Aorta (tissue), 5 donors: ENCODE measurements around the gene PGC. TPM values are rescaled to one million over a fixed set of nuclear protein-coding genes. Genes with fewer than 3 reads are reported as not detected.

Experiments
- ATAC-seq: fragments of 200-7000 bp; cut with Tn5 transposase; one replicate; pipeline ENCODE4 v1.9.1; 2022; ENCODE audit warnings: moderate library complexity; ENCODE audit not compliant: low FRiP score
- DNase-seq, 2 donors: peaks; one replicate each; pipeline ENCODE4 v3.0.0-alpha.2; 2020
- H3K27ac ChIP-seq, 2 donors: one replicate each; pipeline ENCODE4 v1.5.1; 2013; ENCODE audit warnings: low read length in 2 of 2, mild to moderate bottlenecking in 2 of 2, moderate library complexity in 2 of 2, control low read depth in 1 of 2, inconsistent platforms in 1 of 2, low read depth in 1 of 2
- H3K27me3 ChIP-seq, 2 donors: one replicate each; pipeline ENCODE4 v1.6.1; 2013; ENCODE audit warnings: control low read depth in 1 of 2, low read length in 1 of 2, mild to moderate bottlenecking in 1 of 2, moderate library complexity in 1 of 2; ENCODE audit not compliant: insufficient read depth in 2 of 2, control insufficient read depth in 1 of 2
- H3K36me3 ChIP-seq, 2 donors: one replicate each; pipeline ENCODE4 v1.6.1; 2013; ENCODE audit warnings: control low read depth in 1 of 2, low read length in 1 of 2, mild to moderate bottlenecking in 1 of 2; ENCODE audit not compliant: insufficient read depth in 2 of 2, control insufficient read depth in 1 of 2
- H3K4me1 ChIP-seq, 2 donors: one replicate each; pipeline ENCODE4 v1.6.1; 2013; ENCODE audit warnings: low read length in 2 of 2, control low read depth in 1 of 2, mild to moderate bottlenecking in 1 of 2, moderate library complexity in 1 of 2; ENCODE audit not compliant: insufficient read depth in 2 of 2, control insufficient read depth in 1 of 2
- H3K4me3 ChIP-seq, 2 donors: one replicate each; pipeline ENCODE4 v1.5.1; 2013; ENCODE audit warnings: low read length in 2 of 2, control low read depth in 1 of 2, mild to moderate bottlenecking in 1 of 2
- H3K9me3 ChIP-seq: one replicate; pipeline ENCODE4 v1.6.1; 2013; ENCODE audit warnings: mild to moderate bottlenecking, low read length; ENCODE audit not compliant: control insufficient read depth
- WGBS, 2 donors: extraction: QIAGEN DNeasy Blood & Tissue Kit; methylation state at CpG; one replicate each; pipeline ENCODE4 v1.1.7; 2013; 5-methylcytosine and 5-hydroxymethylcytosine counted together
- intact Hi-C, 2 donors: fragments of 100-400 bp; cut with DNase I; formaldehyde crosslinking; loops; one replicate each; pipeline versions ENCODE4 v1.14.2 to v1.15.0; 2022
- polyA plus RNA-seq, 2 donors: library from polyadenylated mRNA; stranded (reverse); fragments of 200-250 nt; gene quantifications; one replicate each; pipeline ENCODE4 v1.2.3, GENCODE V29; 2013
- total RNA-seq, 2 donors: library from RNA; stranded (reverse); fragmentation: NEBNext Ultra II Directional; extraction: Animal tissue kit (Norgen Biotek cat#: 25700); gene quantifications; one replicate each; pipeline ENCODE4 v1.2.1, GENCODE V29; 2021
- donor health status: healthy with polysubstance abuse.
- donor health status: Bipolar disorder and iron deficiency.
- donor health status: DM: no; HTN: no; CAD: no.
- donor health status: DM: no; HTN: no; CAD: no.
- donor health status: DM: yes; HTN: yes; CAD: no.

PGC gene
- total and polyA plus RNA-seq, 4 donors = 0.33 to 2.5 (median 0.86) TPM

DNA sequence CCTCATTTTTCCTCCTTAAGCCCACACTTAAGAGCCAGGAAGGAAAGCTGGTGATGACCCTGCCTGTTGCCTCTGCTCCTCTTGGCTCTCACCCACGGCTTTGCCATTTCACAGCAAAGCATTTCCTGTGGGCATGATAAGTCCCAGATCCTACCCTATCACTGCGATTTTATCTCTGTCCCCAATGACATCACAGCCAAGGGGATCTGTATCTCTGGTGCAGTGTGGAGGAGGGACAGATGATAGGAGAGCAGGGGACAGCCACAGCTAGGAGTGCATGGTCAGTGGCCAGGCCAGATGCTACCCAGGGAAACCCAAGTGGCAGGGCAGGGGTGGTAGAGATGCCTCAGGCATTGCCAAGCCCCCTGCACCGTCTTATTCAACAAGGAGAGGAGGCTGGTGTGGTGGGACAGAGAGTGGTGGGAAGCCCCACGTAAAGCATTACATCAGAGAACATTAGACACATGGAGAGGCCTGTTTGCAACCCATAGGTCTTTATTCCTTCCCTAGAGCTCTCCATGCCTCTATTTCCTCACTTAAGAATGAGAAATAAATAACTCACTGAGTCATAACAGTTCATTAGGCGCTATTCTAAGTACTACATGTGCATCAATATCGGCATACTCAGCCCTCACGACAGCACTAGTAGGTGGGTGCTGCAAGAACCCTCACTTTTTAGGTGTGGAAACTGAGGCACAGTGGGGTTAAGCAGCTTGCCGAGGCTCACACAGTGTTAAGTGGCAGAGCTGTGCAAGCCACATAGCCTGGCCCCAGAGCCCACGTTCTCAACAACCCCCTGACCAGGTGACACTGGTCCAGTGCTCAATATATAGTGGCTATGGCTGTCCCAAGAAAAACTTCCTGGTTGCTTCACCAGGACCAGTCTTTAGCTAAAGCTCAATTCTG, 16.4 kb downstream of the PGC start:
- intact Hi-C loops = no loop called here
- ATAC-seq = no peak
- H3K9me3 ChIP-seq = no peaks in the 10 kb centered on the region
- H3K4me3 ChIP-seq = no peak overlapping the region
- H3K36me3 ChIP-seq = no peaks in the 10 kb centered on the region
- WGBS, 2 donors = 68 to 70% methylated on average over 9 of the region's 9 CpGs
- no peaks in the 10 kb centered on the region for H3K4me1 ChIP-seq
- H3K27ac ChIP-seq = no peak overlapping the region
- no peaks in the 10 kb centered on the region for H3K27me3 ChIP-seq
- DNase-seq = peak; percentile 41 to 52

DNA sequence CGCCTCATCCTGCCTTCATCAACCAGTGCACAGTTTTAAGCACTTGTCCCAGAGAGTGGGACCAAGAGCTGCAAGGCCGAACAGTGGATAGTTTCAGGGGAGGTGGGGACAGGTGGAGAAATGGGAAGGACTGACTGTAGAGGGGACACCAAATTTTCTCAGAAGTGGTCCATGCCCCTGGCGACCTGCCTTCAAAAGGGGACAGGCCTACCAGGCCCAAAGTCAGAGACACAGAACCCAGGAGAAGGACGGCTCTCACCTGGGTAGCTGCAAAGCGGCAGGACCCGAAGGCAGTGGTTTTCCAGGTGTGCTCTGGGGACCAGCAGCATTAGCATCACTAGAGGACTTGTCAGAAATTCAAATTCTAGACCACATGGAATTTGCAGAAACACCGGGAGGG, 17.6 kb downstream of the PGC start:
- intact Hi-C loops = no loop called here
- DNase-seq (peak; percentile 24 to 27), ATAC-seq (no peak)
- Histone ChIP-seq H3K4me1 (no peaks in the 10 kb centered on the region), H3K36me3 (no peaks in the 10 kb centered on the region), H3K27me3 (no peaks in the 10 kb centered on the region), H3K4me3 (no peak overlapping the region), H3K9me3 (no peaks in the 10 kb centered on the region), H3K27ac (no peak overlapping the region)
- WGBS, 2 donors = 93 to 94% methylated on average over 7 of the region's 7 CpGs

DNA sequence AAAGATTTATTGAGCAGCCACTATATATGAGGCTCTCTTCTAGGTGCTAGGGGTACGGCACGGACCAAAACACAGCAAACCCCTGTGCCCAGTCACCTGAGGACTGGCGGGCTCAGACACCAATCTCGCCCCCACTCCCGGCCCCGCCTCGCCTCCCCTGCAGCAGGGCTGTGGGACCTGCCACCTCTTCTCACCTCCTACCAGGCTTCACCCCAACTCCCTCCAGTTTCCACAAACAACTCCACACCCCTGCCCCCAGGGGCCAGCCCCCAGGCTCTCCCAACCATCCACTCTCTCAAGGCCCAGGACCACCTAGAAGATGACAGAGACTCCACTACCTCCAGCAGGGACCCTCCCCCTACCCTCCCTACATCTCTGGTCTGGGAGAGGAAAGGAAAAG, 18.2 kb downstream of the PGC start:
- H3K27ac ChIP-seq = no peak overlapping the region
- H3K4me3 ChIP-seq = no peak overlapping the region
- ATAC-seq = no peak
- no peaks in the 10 kb centered on the region for H3K36me3 ChIP-seq
- intact Hi-C loops = no loop called here
- no peaks in the 10 kb centered on the region for H3K9me3 ChIP-seq
- no peaks in the 10 kb centered on the region for H3K27me3 ChIP-seq
- no peaks in the 10 kb centered on the region for H3K4me1 ChIP-seq
- 93 to 95% methylated on average over 7 of the region's 7 CpGs for WGBS, 2 donors
- peak; percentile 8 to 63 for DNase-seq

DNA sequence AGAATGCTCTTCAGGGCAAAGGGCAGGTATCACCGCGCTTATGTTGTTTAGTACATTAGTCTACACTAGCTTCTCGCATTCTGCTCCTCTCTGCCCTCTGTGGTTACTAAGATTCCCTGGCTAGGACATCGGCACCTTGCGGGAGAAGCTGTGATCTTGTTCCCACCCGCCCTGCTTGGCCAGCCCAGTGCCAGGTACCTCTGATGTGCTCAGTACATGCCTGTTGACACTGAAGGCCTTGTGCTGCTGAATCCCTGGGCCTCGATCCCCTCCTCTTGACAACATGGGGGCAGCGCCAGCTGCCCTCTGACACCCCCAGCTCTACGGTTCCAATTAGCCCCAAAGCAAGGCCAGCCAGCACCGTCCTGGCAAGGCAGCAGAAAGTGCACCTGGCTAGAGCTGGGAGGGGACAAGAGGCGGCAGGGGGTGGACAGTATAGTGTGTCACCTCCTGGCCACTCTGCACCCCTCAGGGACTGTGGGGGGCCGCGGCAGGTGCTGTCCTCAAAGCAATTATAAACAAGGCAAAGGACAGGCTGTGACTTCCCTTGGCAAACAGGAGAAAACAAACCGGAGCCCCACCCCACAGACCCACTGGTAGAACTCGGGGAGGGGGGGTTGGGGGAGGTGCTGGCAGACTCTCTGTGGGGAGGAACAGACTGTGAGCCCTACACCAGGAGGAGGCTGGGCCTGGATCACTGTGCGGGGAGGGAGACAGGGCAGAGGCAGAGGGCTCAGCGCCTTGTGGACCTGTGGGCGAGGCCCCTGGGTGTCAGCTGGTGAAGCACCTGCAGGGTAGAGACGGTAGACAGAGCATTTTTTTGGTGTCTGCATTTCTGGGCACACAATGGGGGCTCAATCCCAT, 18.9 kb downstream of the PGC start:
- intact Hi-C loops = no loop called here
- ATAC-seq = no peak

DNA sequence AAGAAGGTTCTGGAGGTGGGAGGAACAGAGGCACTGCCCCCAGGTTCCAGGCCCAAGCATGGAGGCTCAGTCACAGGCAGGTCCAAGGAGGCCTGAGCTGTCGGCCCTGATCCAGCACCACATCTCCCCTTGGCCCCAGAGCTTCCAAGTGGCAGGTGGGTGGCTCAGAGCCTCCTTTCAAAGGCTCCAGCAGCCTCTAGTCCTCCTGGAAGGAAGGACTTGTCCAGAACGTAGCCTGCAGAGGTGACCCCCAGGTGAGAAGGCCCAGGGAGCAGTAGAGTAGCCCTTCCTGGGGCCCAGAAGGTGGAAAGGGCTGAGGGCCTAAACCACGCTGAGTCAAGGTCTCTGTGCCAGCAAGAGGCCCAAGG, 19.5 kb downstream of the PGC start:
- no peak overlapping the region for H3K27ac ChIP-seq
- intact Hi-C loops = no loop called here
- no peaks in the 10 kb centered on the region for H3K27me3 ChIP-seq
- no peaks in the 10 kb centered on the region for H3K9me3 ChIP-seq
- no peaks in the 10 kb centered on the region for H3K4me1 ChIP-seq
- WGBS, 2 donors = 87 to 89% methylated on average over 3 of the region's 3 CpGs
- ATAC-seq = no peak
- no peak overlapping the region for H3K4me3 ChIP-seq
- H3K36me3 ChIP-seq = no peaks in the 10 kb centered on the region
- DNase-seq = no peak

More for the DNA sequence above, 18.9 kb downstream of the PGC start:
- no peaks in the 10 kb centered on the region for H3K9me3 ChIP-seq
- no peaks in the 10 kb centered on the region for H3K4me1 ChIP-seq
- peak in 1 of 2 donors; percentile 31 for DNase-seq
- no peaks in the 10 kb centered on the region for H3K36me3 ChIP-seq
- H3K27ac ChIP-seq = no peak overlapping the region
- no peak overlapping the region for H3K4me3 ChIP-seq
- WGBS, 2 donors = 85 to 88% methylated on average over 19 of the region's 19 CpGs
- H3K27me3 ChIP-seq = no peaks in the 10 kb centered on the region

DNA sequence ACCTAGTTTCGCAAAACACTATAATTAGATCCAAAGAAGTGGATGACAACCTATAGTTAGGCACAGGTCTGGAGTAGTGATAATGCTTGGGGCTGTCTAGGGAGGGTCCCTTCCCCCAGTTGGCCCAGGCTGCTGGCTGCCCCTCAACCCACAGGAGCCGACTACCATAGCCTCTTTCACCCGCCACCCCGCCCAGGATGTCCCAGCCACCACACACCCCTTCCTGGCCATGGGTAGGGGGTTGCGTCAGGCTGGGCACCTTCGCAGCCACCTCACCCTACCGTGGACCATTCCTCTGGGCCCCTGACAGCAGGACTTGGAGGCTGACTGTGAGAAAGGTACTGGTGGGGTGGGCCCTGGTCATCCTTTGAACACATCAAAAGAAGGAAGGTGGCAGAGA, 20.3 kb downstream of the PGC start:
- Histone ChIP-seq H3K27me3 (no peaks in the 10 kb centered on the region), H3K36me3 (no peaks in the 10 kb centered on the region), H3K4me3 (no peak overlapping the region), H3K27ac (no peak overlapping the region), H3K4me1 (no peaks in the 10 kb centered on the region), H3K9me3 (no peaks in the 10 kb centered on the region)
- DNase-seq = peak in 1 of 2 donors; percentile 24
- intact Hi-C loops = no loop called here
- ATAC-seq = no peak
- 88 to 89% methylated on average over 7 of the region's 7 CpGs for WGBS, 2 donors

DNA sequence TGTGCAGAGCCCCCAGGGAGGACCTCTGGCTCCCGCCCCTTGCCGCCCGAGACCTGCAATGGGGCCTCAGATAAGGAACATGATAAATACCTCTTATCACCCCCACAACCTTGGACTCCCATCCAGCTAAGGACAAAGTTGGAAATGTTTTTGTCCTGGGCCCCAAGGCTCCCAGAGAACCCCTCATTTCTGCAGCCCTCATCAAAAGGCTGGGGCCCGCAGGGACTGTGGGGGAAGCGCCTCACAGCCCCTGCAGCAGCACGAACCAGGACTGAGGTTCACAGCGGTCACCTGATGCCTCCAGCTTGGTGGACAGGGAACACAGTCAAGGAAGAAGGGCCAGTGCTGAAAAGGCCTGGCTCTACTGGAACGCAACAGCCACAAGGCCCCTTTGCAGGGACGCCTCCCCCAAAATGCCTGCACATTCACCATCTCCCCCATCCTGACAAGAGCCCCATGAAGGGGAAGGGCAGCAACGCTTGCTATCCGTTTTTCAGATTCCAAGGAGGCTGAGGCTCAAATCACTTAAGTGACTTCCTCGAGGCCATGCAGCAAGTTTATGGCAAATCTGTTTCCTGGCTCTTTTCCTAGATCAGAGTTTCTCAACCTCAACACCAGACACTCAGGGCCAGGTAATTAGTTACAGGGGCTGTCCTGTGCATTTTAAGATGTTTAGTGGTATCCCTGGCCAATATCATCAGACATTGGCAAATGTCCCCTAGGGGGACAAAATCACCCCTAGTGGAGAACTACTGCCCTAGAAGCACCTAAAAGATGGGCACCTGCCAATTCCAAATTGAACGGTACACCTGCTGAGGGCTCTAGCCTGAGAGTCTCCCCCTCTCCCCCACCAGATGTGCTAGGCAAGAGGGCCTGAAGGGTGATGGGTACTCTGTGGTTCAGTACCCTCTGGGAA, 22.4 kb downstream of the PGC start:
- Histone ChIP-seq H3K27me3 (no peaks in the 10 kb centered on the region), H3K27ac (no peak overlapping the region), H3K9me3 (no peaks in the 10 kb centered on the region), H3K4me3 (no peak overlapping the region), H3K36me3 (no peaks in the 10 kb centered on the region), H3K4me1 (no peaks in the 10 kb centered on the region)
- no peak for ATAC-seq
- no peak for DNase-seq
- intact Hi-C loops = no loop called here
- 84 to 86% methylated on average over 13 of the region's 13 CpGs for WGBS, 2 donors

DNA sequence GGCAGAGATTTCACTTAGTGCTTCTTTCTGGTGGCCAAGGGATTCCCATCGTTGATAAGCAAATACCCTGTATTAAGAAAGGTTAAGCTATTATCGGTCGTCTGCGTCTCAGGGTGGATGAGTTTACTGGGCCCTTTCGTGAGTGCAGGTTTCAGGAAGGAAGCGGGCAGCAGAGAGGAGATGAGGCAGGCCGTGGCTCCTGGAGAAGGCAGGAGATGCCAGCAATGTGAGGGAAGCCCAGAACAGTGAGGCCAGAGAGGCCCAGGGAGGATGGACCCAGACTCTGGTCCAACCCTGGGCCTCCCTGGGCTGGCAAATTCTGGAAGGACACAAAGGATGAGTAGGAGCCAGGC, 23.0 kb downstream of the PGC start:
- no peaks in the 10 kb centered on the region for H3K27me3 ChIP-seq
- H3K36me3 ChIP-seq = no peaks in the 10 kb centered on the region
- no peak for DNase-seq
- H3K4me1 ChIP-seq = no peaks in the 10 kb centered on the region
- WGBS, 2 donors = 39 to 43% methylated on average over 7 of the region's 7 CpGs
- intact Hi-C loops = no loop called here
- no peak overlapping the region for H3K27ac ChIP-seq
- no peak for ATAC-seq
- H3K4me3 ChIP-seq = no peak overlapping the region
- H3K9me3 ChIP-seq = no peaks in the 10 kb centered on the region
